ENCODE results near the gene NCBP1.

- TF ChIP-seq POLR2AphosphoS5 (IDR thresholded peaks at IDR 0.05) (no peak), CTCF (IDR thresholded peaks at IDR 0.05) (no peak)
These were observed 9.7 kb upstream of the NCBP1 start for GRCh38 chr9:97623946-97624345.

All from breast epithelium (tissue), 3 donors.